HG03135 (cell line): ENCODE data around the gene SLC25A10.
"Not testable (repeated sequence)": the region's sequence is repeated elsewhere in the genome, so short reads cannot be mapped to it uniquely, and the experiment has no call there.

Experiments
- ATAC-seq: cut with Tn5 transposase; IDR thresholded peaks from one replicate; pipeline ENCODE4 v1.9.1; 2021; ENCODE audit warnings: mild to moderate bottlenecking, moderate library complexity; ENCODE audit not compliant: unreplicated experiment

Gene SLC25A10

DNA sequence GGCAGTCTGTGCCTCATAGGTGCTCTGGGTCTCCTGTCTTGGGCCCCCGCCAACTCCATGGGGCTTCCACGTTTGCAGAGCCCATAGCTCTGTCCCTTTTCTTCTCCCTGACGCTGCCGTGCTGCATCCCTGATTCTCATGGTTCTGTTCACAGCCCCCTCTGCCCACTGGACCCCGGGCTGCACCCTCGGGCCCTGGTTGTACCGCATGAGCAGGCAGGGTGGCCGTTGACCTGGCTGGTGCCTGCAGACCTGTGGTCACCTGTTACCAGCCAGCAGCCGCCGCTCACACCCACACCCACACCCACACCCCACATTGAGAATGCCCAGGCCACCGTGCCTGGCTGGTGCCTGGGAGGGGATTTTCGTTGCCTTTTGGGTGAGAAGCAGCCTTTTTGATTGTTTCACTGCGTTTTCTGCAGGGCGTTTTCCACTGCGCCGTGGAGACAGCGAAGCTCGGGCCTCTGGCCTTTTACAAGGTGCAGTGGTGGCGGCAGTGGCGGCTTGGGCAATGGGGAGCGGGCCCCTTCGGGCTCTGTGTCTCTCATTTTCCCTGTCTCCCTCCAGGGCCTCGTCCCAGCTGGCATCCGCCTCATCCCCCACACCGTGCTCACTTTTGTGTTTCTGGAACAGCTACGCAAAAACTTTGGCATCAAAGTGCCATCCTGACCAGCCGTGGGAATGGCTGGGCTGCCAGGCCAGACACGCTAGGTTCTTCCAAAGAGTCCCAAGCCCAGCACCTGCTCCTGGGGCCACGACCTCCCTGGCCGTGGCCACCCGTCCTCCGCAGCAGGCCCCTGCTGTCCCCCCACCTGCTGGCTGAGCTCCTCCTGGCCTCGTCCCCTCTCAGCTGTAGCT is 7.6 kb downstream of the SLC25A10 start:
- no peak for ATAC-seq

DNA sequence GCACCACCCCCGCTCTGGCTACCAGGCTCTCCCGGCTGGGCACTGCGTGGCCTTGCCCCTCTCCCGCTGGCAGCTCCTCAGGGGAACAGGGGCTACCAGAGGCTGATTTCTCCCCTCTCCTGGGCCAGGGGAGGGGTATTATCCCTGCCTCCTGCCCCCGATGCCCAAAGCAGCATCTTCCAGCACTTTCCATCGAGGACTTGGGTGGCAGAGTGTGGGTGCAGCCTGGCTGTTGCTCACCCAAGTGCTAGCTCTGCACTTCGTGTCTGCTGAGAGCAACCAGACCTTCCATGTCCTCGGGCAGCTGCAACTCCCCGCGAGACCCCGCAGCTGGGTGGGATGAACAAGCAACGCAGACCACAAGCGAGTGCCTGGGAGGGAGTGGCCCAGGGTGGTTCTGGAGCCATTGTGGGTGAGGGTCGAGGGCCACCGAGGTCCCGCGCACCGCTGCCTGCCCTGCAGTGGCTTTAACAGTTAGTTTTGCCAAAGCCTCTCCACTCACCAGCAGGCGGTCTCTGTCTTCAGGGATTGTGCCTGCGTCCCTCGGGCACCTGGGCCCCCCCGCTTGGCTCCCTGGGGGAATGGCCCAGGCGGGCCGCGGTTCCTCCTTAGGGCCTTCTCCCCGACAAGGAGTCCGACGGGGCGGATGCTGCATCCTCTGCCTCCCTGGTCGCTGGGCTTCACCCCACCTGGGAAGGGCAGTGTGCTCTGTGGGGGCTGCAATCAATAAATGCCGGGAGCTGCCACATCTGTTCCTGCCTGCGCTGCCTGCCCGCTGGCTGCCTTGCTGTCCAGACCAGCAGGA is 8.4 kb downstream of the SLC25A10 start:
- no peak for ATAC-seq

DNA sequence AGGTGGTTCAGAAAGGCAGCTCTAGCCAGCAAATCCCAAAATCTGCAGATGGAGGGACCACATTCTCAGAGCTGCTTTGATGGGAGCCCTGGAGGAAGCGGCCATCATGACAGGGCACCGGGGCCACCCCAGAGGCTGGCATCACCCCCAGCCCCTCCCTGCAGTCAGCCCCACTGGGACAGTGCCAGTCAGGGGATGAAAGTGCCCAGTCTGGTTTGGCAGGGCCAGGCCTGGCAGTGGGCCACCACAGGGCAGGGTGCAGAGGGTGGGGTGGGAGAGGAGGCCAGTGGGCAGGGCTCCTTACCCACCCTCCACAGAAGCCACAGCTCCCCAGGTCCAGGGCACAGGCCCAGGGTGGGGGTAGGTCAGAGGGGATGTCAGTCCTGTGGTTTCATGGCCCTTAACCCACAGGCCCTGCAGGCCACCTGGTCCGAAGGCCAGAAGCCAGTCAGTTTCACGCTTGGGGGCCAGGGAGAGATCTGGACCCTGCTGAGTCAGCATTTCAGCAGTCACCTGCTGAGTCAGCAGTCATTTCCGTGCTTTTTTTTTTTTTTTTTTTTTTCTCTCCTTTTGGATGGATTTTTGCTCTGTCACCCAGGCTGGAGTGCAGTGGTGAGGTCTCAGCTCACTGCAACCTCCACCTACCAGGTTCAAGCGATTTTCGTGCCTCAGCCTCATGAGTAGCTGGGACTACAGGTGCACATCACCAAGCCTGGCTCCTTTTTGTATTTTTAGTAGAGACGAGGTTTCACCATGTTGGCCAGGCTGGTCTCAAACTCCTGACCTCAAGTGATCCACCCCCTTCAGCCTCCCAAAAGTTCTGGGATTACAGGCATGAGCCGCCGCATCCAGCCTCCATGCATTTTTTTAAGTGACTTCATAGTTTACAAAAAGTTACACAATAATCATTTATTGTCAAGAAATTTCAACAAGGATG is 10.4 kb downstream of the SLC25A10 start:
- no peak for ATAC-seq

- ATAC-seq, result no peak
These were observed 11.6 kb downstream of the SLC25A10 start for GRCh38 chr17:81723651-81724209.

- ATAC-seq, result no peak
These were observed 13.4 kb downstream of the SLC25A10 start for GRCh38 chr17:81725439-81725838.

GRCh38 chr17:81726004-81726403 is 13.9 kb downstream of the SLC25A10 start:
- no peak for ATAC-seq

GRCh38 chr17:81727324-81728031 is 15.4 kb downstream of the SLC25A10 start:
- no peak for ATAC-seq

DNA sequence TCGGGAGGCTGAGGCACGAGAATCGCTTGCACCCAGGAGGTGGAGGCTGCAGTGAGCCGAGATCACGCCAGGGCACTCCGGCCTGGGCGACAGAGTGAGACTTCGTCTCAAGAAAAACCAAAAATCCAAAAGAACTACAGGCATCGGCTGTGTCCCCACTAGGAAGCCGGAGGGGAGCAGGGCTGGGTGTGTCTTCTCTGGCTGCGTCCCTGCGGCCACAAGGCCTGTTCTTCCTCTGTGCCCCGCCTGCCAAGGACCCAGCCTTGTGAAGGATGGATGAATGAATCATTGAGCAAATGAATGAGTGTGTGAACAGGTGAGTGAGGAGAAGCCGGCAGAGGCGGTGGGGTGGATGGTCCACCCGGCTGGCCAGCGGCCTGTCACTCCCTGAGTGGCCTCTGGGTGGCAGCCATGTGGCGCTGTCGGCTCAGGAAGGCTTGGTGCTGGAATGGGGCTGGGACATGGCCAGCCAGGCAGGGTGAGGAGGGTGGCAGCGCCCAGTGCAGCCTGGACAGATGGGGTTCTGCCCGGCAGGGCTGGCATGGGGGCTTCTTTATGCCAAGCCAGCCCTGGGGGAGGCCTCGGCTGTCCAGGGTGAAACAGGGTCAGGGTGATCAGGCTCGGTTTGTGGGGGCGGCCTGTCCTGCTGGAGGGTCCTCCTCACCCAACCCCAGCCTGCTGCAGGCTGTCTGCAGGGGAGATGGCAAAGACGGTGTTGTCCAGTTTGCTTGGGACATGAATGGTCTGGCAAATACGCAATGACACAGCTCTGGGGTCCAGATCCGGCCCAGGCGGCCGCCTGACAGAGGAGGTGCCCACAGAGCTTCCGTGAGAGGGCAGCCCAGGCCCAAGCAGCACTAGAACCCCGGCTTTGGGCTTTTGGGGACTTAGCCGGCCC is 21.7 kb downstream of the SLC25A10 start:
- no peak for ATAC-seq

DNA sequence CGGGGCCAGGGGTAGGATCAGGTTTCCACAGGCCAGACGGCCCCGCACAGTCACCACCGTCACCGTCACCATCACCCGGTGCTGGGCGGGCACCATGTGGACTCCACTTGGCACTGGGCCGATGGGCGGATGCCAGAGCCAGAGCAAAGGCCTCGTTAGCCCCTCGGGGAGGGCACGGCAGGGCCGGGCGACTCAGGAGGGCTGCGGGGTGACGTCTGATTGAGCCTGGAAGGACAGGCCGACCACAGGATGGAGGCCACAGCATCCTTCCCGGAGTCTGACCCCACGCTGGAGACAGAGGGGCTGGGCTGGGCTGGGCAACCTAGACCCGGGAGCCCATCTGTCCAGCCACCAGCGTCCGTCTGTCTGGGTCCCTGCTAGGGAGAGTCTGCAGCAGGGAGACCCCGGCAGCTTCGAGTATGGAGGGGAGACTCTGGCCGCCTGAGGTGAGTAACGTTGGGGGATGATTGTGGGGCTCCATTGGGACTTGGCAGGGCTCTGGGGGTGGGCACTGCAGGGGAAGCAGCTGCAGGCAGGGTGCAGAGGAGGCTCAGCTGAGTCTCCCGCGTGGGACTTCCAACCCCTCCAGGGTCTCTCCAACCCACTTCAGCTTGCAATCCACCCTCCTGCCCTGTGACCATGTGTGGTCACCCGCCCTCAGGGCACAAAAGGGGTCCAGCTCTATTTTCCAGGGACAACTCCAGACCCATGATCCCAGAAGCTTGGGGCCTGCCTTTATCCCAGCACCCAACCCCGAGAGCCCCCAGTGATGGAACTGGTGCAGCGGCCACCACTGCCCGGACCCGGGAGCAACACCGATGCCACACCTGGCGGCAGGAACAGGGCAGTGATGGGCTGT is 22.6 kb downstream of the SLC25A10 start:
- no peak for ATAC-seq

- no peak for ATAC-seq
These were observed 23.4 kb downstream of the SLC25A10 start for GRCh38 chr17:81735264-81736102.

GRCh38 chr17:81737947-81738800 is 26.1 kb downstream of the SLC25A10 start:
- no peak for ATAC-seq

- ATAC-seq, result no peak
These were observed 26.8 kb downstream of the SLC25A10 start for GRCh38 chr17:81738801-81739393.

- ATAC-seq, result not testable (repeated sequence)
These were observed 27.5 kb downstream of the SLC25A10 start for GRCh38 chr17:81739593-81739992.

- no peak for ATAC-seq
These were observed 28.4 kb downstream of the SLC25A10 start for GRCh38 chr17:81740395-81740961.

DNA sequence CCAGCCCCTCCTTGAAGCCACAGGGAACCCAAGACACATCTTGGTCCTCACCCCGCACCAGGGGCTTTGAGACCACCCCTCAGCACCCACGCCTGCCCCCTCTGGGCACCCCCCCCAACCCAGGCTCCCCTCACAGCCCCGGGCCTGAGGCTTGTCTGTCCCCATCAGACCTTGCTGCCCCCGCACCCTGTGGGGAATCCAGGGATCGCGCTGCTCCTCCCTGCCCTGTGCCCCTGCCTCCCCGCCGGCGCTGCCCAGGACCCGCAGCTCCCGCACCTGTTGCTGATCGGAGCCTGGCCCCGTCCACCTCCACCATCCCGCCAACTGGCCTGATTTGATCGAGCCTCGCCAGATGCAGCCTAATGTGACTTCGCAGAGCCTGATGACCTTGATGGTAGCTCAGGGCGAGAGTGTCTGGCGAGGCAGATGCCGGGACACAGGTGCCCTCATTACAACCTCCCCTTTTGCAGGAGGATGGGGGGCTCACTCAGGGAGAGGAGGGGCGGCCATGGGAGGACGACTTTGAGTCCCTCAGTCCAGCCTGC is 29.0 kb downstream of the SLC25A10 start:
- no peak for ATAC-seq
